Nephron progenitor cell (in vitro differentiated cells): ENCODE measurements around the gene ITGA2B.
"Not testable (repeated sequence)": the region's sequence is repeated elsewhere in the genome, so short reads cannot be mapped to it uniquely, and the experiment has no call there.

Source experiments
- DNase-seq: peaks from one replicate; pipeline ENCODE4 v3.0.0; 2021
- H3K27ac Mint-ChIP-seq: 2 replicates; pipeline ENCODE4 v1.8.0; 2021; ENCODE audit warnings: mild to moderate bottlenecking, moderate library complexity, mixed read lengths
- H3K27me3 Mint-ChIP-seq: 2 replicates; pipeline ENCODE4 v1.8.0; 2021; ENCODE audit warnings: mild to moderate bottlenecking, low read depth, mixed read lengths; ENCODE audit not compliant: poor library complexity
- H3K36me3 Mint-ChIP-seq: 2 replicates; pipeline ENCODE4 v1.8.0; 2021; ENCODE audit warnings: low read depth, mixed read lengths
- H3K4me1 Mint-ChIP-seq: 2 replicates; pipeline ENCODE4 v1.8.0; 2021; ENCODE audit warnings: mixed read lengths
- H3K4me3 Mint-ChIP-seq: 2 replicates; pipeline ENCODE4 v1.8.0; 2021; ENCODE audit warnings: mild to moderate bottlenecking, moderate library complexity, mixed read lengths
- H3K9me3 Mint-ChIP-seq: 2 replicates; pipeline ENCODE4 v1.8.0; 2021; ENCODE audit warnings: mild to moderate bottlenecking, moderate library complexity, mixed read lengths
- CTCF ChIP-seq: fragments of 200-600 bp; sonication (generic); IDR thresholded peaks from 2 replicates; pipeline ENCODE4 v1.5.0; 2021; ENCODE audit warnings: antibody characterized with exemption

ITGA2B gene

GRCh38 chr17:44376779-44377178 is 12.7 kb downstream of the ITGA2B start:
- peaks cover 19% of the 10 kb centered on the region for H3K27me3 Mint-ChIP-seq
- H3K4me1 Mint-ChIP-seq, result peaks cover 23% of the 10 kb centered on the region
- H3K36me3 Mint-ChIP-seq, result no peaks in the 10 kb centered on the region
- H3K4me3 Mint-ChIP-seq, result no peak overlapping the region
- no peak for DNase-seq
- no peak overlapping the region for H3K27ac Mint-ChIP-seq
- H3K9me3 Mint-ChIP-seq, result no peaks in the 10 kb centered on the region
- TF ChIP-seq CTCF, result no peak

- Mint-ChIP-seq H3K27ac (no peak overlapping the region), H3K27me3 (peaks cover 13% of the 10 kb centered on the region), H3K9me3 (no peaks in the 10 kb centered on the region), H3K4me3 (no peak overlapping the region), H3K4me1 (peaks cover 27% of the 10 kb centered on the region), H3K36me3 (no peaks in the 10 kb centered on the region)
- TF ChIP-seq CTCF, result peak; percentile 43
- DNase-seq, result peak; percentile 47
Observed at GRCh38 chr17:44376124-44376523, 13.3 kb downstream of the ITGA2B start.

- peaks cover 27% of the 10 kb centered on the region for H3K4me1 Mint-ChIP-seq
- H3K4me3 Mint-ChIP-seq, result no peak overlapping the region
- no peaks in the 10 kb centered on the region for H3K9me3 Mint-ChIP-seq
- H3K27me3 Mint-ChIP-seq, result peaks cover 10% of the 10 kb centered on the region
- H3K27ac Mint-ChIP-seq, result no peak overlapping the region
- no peak for DNase-seq
- H3K36me3 Mint-ChIP-seq, result no peaks in the 10 kb centered on the region
- no peak for TF ChIP-seq CTCF
Observed at GRCh38 chr17:44375196-44376017, 14.0 kb downstream of the ITGA2B start.

GRCh38 chr17:44374306-44375195 is 14.9 kb downstream of the ITGA2B start:
- H3K4me1 Mint-ChIP-seq, result peaks cover 32% of the 10 kb centered on the region
- TF ChIP-seq CTCF, result no peak
- peak; percentile 66 for DNase-seq
- H3K4me3 Mint-ChIP-seq, result no peak overlapping the region
- H3K9me3 Mint-ChIP-seq, result no peaks in the 10 kb centered on the region
- no peak overlapping the region for H3K27ac Mint-ChIP-seq
- peaks cover 10% of the 10 kb centered on the region for H3K27me3 Mint-ChIP-seq
- no peaks in the 10 kb centered on the region for H3K36me3 Mint-ChIP-seq

- TF ChIP-seq CTCF, result no peak
- H3K27me3 Mint-ChIP-seq, result peaks cover 15% of the 10 kb centered on the region
- no peak overlapping the region for H3K4me3 Mint-ChIP-seq
- DNase-seq, result no peak
- H3K36me3 Mint-ChIP-seq, result no peaks in the 10 kb centered on the region
- H3K4me1 Mint-ChIP-seq, result peaks cover 36% of the 10 kb centered on the region
- H3K27ac Mint-ChIP-seq, result no peak overlapping the region
- H3K9me3 Mint-ChIP-seq, result peaks cover 7% of the 10 kb centered on the region
Observed at GRCh38 chr17:44372036-44372435, 17.4 kb downstream of the ITGA2B start.

GRCh38 chr17:44369414-44370023 is 19.9 kb downstream of the ITGA2B start:
- H3K36me3 Mint-ChIP-seq, H3K9me3 Mint-ChIP-seq, DNase-seq: not testable (repeated sequence)
- peaks cover 28% of the 10 kb centered on the region for H3K27me3 Mint-ChIP-seq
- peak overlapping the region; percentile 72 for H3K4me3 Mint-ChIP-seq
- H3K27ac Mint-ChIP-seq, result peak overlapping the region; percentile 97
- H3K4me1 Mint-ChIP-seq, result peaks cover 33% of the 10 kb centered on the region

- peaks cover 31% of the 10 kb centered on the region for H3K27me3 Mint-ChIP-seq
- H3K36me3 Mint-ChIP-seq, H3K4me3 Mint-ChIP-seq, DNase-seq, H3K27ac Mint-ChIP-seq, H3K9me3 Mint-ChIP-seq: not testable (repeated sequence)
- H3K4me1 Mint-ChIP-seq, result peaks cover 28% of the 10 kb centered on the region
Observed at GRCh38 chr17:44368391-44369243, 20.8 kb downstream of the ITGA2B start.
